Sigmoid colon (tissue), 4 donors: ENCODE data around the gene RSRC2.

ENCODE experiments used
- EP300 ChIP-seq, 4 donors: sonication (generic); formaldehyde crosslinking; IDR thresholded peaks; one replicate each; pipeline ENCODE4 v1.6.1; 2017; ENCODE audit warnings: antibody characterized with exemption in 4 of 4
- TF ChIP-seq, protein P1 (sequence below), 4 experiments: fragments of 450-650 bp in 3 of 4; fragments of 200-600 bp in 1 of 4; IDR thresholded peaks; one replicate each; pipeline ENCODE4 v1.5.1; 2016 to 2019; ENCODE audit warnings: antibody characterized with exemption in 4 of 4, mild to moderate bottlenecking in 3 of 4, moderate library complexity in 2 of 4

- TF ChIP-seq, protein P1, sequence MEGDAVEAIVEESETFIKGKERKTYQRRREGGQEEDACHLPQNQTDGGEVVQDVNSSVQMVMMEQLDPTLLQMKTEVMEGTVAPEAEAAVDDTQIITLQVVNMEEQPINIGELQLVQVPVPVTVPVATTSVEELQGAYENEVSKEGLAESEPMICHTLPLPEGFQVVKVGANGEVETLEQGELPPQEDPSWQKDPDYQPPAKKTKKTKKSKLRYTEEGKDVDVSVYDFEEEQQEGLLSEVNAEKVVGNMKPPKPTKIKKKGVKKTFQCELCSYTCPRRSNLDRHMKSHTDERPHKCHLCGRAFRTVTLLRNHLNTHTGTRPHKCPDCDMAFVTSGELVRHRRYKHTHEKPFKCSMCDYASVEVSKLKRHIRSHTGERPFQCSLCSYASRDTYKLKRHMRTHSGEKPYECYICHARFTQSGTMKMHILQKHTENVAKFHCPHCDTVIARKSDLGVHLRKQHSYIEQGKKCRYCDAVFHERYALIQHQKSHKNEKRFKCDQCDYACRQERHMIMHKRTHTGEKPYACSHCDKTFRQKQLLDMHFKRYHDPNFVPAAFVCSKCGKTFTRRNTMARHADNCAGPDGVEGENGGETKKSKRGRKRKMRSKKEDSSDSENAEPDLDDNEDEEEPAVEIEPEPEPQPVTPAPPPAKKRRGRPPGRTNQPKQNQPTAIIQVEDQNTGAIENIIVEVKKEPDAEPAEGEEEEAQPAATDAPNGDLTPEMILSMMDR (IDR thresholded peaks at IDR 0.05) = no peak
- no peak for TF ChIP-seq EP300 (IDR thresholded peaks at IDR 0.05)
These were observed 20.3 kb downstream of the RSRC2 start for GRCh38 chr12:122506393-122506938.
